ENCODE measurements around the gene ZSWIM7.
A peak's percentile ranks its signal among the peaks of the same experiment; 100 is the strongest.

Gene ZSWIM7

GRCh38 chr17:16025202-16025601, 25.7 kb upstream of the ZSWIM7 start:
- peaks cover 82% of the 10 kb centered on the region for H3K36me3 Mint-ChIP-seq (ENCODE audit: low read depth)
- no peak for TF ChIP-seq CTCF (IDR thresholded peaks at IDR 0.05; ENCODE audit: unreplicated experiment in 3 of 3)
- no peaks in the 10 kb centered on the region for H3K4me1 Mint-ChIP-seq
- no peak overlapping the region for H3K4me3 Mint-ChIP-seq
- H3K27me3 Mint-ChIP-seq (ENCODE audit: low read depth) = no peaks in the 10 kb centered on the region
- H3K27ac Mint-ChIP-seq = no peak overlapping the region
- no peaks in the 10 kb centered on the region for H3K9me3 Mint-ChIP-seq

GRCh38 chr17:16023881-16024280, 24.4 kb upstream of the ZSWIM7 start:
- Mint-ChIP-seq H3K36me3 (ENCODE audit: low read depth) (peaks cover 78% of the 10 kb centered on the region), H3K27ac (no peak overlapping the region), H3K27me3 (ENCODE audit: low read depth) (no peaks in the 10 kb centered on the region), H3K4me1 (no peaks in the 10 kb centered on the region), H3K4me3 (no peak overlapping the region), H3K9me3 (no peaks in the 10 kb centered on the region)
- no peak for TF ChIP-seq CTCF (IDR thresholded peaks at IDR 0.05; ENCODE audit: unreplicated experiment in 3 of 3)

- TF ChIP-seq CTCF (IDR thresholded peaks at IDR 0.05; ENCODE audit: unreplicated experiment in 3 of 3) = no peak
- Mint-ChIP-seq H3K4me1 (no peaks in the 10 kb centered on the region), H3K9me3 (no peaks in the 10 kb centered on the region), H3K4me3 (no peak overlapping the region), H3K27ac (no peak overlapping the region), H3K27me3 (ENCODE audit: low read depth) (no peaks in the 10 kb centered on the region), H3K36me3 (ENCODE audit: low read depth) (peaks cover 65% of the 10 kb centered on the region)
These were observed 19.8 kb upstream of the ZSWIM7 start for GRCh38 chr17:16019347-16019746.

- Mint-ChIP-seq H3K4me1 (no peaks in the 10 kb centered on the region), H3K27ac (no peak overlapping the region), H3K36me3 (ENCODE audit: low read depth) (peaks cover 56% of the 10 kb centered on the region), H3K9me3 (no peaks in the 10 kb centered on the region), H3K27me3 (ENCODE audit: low read depth) (no peaks in the 10 kb centered on the region), H3K4me3 (no peak overlapping the region)
- peak; percentile 36 to 54 (median 39) for TF ChIP-seq CTCF (IDR thresholded peaks at IDR 0.05; ENCODE audit: unreplicated experiment in 3 of 3)
These were observed 14.5 kb upstream of the ZSWIM7 start for GRCh38 chr17:16013943-16014407.

- Mint-ChIP-seq H3K27me3 (ENCODE audit: low read depth) (no peaks in the 10 kb centered on the region), H3K4me3 (no peak overlapping the region), H3K4me1 (no peaks in the 10 kb centered on the region), H3K36me3 (ENCODE audit: low read depth) (peaks cover 84% of the 10 kb centered on the region), H3K9me3 (no peaks in the 10 kb centered on the region), H3K27ac (no peak overlapping the region)
- no peak for TF ChIP-seq CTCF (IDR thresholded peaks at IDR 0.05; ENCODE audit: unreplicated experiment in 3 of 3)
These were observed 7.9 kb upstream of the ZSWIM7 start for GRCh38 chr17:16007439-16007838.

- no peak overlapping the region for H3K4me3 Mint-ChIP-seq
- H3K27me3 Mint-ChIP-seq (ENCODE audit: low read depth) = no peaks in the 10 kb centered on the region
- peaks cover 87% of the 10 kb centered on the region for H3K36me3 Mint-ChIP-seq (ENCODE audit: low read depth)
- no peak for TF ChIP-seq CTCF (IDR thresholded peaks at IDR 0.05; ENCODE audit: unreplicated experiment in 3 of 3)
- H3K4me1 Mint-ChIP-seq = peaks cover 15% of the 10 kb centered on the region
- H3K27ac Mint-ChIP-seq = no peak overlapping the region
- H3K9me3 Mint-ChIP-seq = peaks cover 4% of the 10 kb centered on the region
These were observed 6.1 kb upstream of the ZSWIM7 start for GRCh38 chr17:16005636-16006035.

Measured in nephron (organoid).